Measurements from ENCODE around the gene MED10.

MED10 gene

DNA sequence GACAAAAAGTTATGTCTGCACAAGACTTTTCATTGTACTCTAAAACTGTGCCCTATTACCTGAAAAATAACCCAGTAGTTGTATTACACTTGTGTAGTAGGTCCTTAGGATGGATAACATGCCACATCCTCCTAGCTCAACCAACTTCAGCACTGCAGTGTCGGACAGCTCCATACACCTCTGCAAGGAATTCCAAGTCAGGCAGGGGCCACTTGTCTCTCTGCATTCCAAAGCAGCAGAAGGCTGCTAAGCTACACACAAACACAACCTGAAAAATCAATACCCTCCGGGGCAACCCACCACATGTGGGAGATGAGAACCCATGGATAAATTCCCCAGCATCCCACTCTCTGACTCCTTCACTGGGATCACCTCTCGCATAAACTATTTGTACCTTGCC, 50.2 kb downstream of the MED10 start:
- Histone ChIP-seq H3K4me3 (ENCODE audit: low read depth, low read length, poor library complexity, severe bottlenecking) (no peak overlapping the region), H3K27ac (ENCODE audit: low read depth, low read length, poor library complexity, severe bottlenecking) (no peak overlapping the region), H3K9ac (ENCODE audit: low read length) (no peak overlapping the region), H3K36me3 (ENCODE audit: insufficient read depth, low read length) (no peaks in the 10 kb centered on the region), H3K9me3 (ENCODE audit: low read length) (peaks cover 3% of the 10 kb centered on the region; the same call in 1 of the 2 replicates), H3K27me3 (ENCODE audit: insufficient read depth, low read length) (no peaks in the 10 kb centered on the region), H2AFZ (ENCODE audit: low read length) (no peak overlapping the region), H4K20me1 (ENCODE audit: insufficient read depth, low read length) (no peaks in the 10 kb centered on the region), H3F3A (ENCODE audit: insufficient read depth, low read length) (no peaks in the 10 kb centered on the region), H3K9me2 (ENCODE audit: low read depth, low read length) (no peaks in the 10 kb centered on the region), H3K4me1 (ENCODE audit: insufficient read depth, low read length, severe bottlenecking) (no peaks in the 10 kb centered on the region), H3K4me2 (ENCODE audit: low read length) (no peak overlapping the region), H3K79me2 (ENCODE audit: insufficient read depth, low read length) (no peaks in the 10 kb centered on the region)
- no peak for TF ChIP-seq EZH2 (IDR thresholded peaks at IDR 0.05; ENCODE audit: borderline replicate concordance, low read length)
- TF ChIP-seq, protein P1, sequence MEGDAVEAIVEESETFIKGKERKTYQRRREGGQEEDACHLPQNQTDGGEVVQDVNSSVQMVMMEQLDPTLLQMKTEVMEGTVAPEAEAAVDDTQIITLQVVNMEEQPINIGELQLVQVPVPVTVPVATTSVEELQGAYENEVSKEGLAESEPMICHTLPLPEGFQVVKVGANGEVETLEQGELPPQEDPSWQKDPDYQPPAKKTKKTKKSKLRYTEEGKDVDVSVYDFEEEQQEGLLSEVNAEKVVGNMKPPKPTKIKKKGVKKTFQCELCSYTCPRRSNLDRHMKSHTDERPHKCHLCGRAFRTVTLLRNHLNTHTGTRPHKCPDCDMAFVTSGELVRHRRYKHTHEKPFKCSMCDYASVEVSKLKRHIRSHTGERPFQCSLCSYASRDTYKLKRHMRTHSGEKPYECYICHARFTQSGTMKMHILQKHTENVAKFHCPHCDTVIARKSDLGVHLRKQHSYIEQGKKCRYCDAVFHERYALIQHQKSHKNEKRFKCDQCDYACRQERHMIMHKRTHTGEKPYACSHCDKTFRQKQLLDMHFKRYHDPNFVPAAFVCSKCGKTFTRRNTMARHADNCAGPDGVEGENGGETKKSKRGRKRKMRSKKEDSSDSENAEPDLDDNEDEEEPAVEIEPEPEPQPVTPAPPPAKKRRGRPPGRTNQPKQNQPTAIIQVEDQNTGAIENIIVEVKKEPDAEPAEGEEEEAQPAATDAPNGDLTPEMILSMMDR (IDR thresholded peaks at IDR 0.05; ENCODE audit: low read length), result no peak

DNA sequence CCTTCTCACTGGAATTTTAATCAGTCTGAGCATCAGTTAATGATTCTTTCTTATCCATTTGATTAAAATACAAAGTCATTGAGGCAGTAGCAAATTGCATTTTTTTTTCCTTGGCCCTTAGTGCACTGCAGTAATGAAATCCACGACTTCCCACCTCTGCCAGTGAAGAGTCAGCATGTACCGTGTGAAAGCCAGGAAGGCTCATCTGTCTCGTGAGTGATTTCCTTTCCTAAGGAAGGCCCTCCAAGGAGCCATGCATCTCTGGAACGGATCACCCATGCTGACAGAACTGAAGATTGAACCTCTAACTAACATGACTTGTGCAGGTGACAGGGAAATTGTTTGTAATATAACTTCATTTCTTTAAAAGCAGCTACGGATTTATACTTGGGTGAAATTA, 51.6 kb downstream of the MED10 start:
- Histone ChIP-seq H3K36me3 (ENCODE audit: insufficient read depth, low read length) (no peaks in the 10 kb centered on the region), H3K27ac (ENCODE audit: low read depth, low read length, poor library complexity, severe bottlenecking) (no peak overlapping the region), H3K4me1 (ENCODE audit: insufficient read depth, low read length, severe bottlenecking) (no peaks in the 10 kb centered on the region), H3K4me3 (ENCODE audit: low read depth, low read length, poor library complexity, severe bottlenecking) (no peak overlapping the region), H3K9ac (ENCODE audit: low read length) (no peak overlapping the region), H4K20me1 (ENCODE audit: insufficient read depth, low read length) (no peaks in the 10 kb centered on the region), H3K4me2 (ENCODE audit: low read length) (no peak overlapping the region), H2AFZ (ENCODE audit: low read length) (no peak overlapping the region), H3K79me2 (ENCODE audit: insufficient read depth, low read length) (no peaks in the 10 kb centered on the region), H3K27me3 (ENCODE audit: insufficient read depth, low read length) (no peaks in the 10 kb centered on the region), H3F3A (ENCODE audit: insufficient read depth, low read length) (no peaks in the 10 kb centered on the region), H3K9me2 (ENCODE audit: low read depth, low read length) (no peaks in the 10 kb centered on the region), H3K9me3 (ENCODE audit: low read length) (peaks cover 3% of the 10 kb centered on the region; the same call in 1 of the 2 replicates)
- TF ChIP-seq, protein P1 (IDR thresholded peaks at IDR 0.05; ENCODE audit: low read length), result no peak
- no peak for TF ChIP-seq EZH2 (IDR thresholded peaks at IDR 0.05; ENCODE audit: borderline replicate concordance, low read length)

DNA sequence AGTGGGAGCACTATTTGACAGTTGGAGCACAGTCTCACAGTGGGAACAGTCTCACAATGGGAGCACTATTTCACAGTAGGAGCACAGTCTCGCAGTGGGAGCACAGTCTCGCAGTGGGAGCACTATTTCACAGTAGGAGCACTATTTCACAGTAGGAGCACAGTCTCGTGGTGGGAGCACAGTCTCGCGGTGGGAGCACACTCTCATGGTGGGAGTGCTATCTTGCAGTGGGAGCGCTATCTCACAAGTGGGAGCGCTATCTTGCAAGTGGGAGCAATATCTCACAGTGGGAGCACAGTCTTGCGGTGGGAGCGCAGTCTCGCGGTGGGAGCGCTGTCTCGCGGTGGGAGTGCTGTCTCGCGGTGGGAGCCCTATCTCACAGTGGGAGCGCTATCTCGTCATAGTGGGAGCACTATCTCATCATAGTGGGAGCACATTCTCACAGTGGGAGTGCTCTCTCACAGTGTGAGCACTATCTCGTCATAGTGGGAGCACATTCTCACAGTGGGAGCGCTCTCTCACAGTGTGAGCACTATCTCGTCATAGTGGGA, 56.1 kb downstream of the MED10 start:
- TF ChIP-seq, protein P1 (IDR thresholded peaks at IDR 0.05; ENCODE audit: low read length), result no peak
- TF ChIP-seq EZH2 (IDR thresholded peaks at IDR 0.05; ENCODE audit: borderline replicate concordance, low read length), result no peak
- no peaks in the 10 kb centered on the region for H3K9me3 ChIP-seq (ENCODE audit: low read length)

More for the DNA sequence above, 56.1 kb downstream of the MED10 start:
- Histone ChIP-seq H2AFZ (ENCODE audit: low read length) (no peak overlapping the region), H3K9ac (ENCODE audit: low read length) (no peak overlapping the region), H3K4me2 (ENCODE audit: low read length) (no peak overlapping the region), H3K4me1 (ENCODE audit: insufficient read depth, low read length, severe bottlenecking) (no peaks in the 10 kb centered on the region), H4K20me1 (ENCODE audit: insufficient read depth, low read length) (no peaks in the 10 kb centered on the region), H3K4me3 (ENCODE audit: low read depth, low read length, poor library complexity, severe bottlenecking) (no peak overlapping the region), H3F3A (ENCODE audit: insufficient read depth, low read length) (no peaks in the 10 kb centered on the region), H3K9me2 (ENCODE audit: low read depth, low read length) (no peaks in the 10 kb centered on the region), H3K79me2 (ENCODE audit: insufficient read depth, low read length) (no peaks in the 10 kb centered on the region), H3K27ac (ENCODE audit: low read depth, low read length, poor library complexity, severe bottlenecking) (no peak overlapping the region), H3K27me3 (ENCODE audit: insufficient read depth, low read length) (no peaks in the 10 kb centered on the region), H3K36me3 (ENCODE audit: insufficient read depth, low read length) (no peaks in the 10 kb centered on the region)
